ENCODE data around the gene PINLYP.

GRCh38 chr19:43552616-43553015 lies 23.0 kb upstream of the PINLYP start:
- TF ChIP-seq, protein P1, sequence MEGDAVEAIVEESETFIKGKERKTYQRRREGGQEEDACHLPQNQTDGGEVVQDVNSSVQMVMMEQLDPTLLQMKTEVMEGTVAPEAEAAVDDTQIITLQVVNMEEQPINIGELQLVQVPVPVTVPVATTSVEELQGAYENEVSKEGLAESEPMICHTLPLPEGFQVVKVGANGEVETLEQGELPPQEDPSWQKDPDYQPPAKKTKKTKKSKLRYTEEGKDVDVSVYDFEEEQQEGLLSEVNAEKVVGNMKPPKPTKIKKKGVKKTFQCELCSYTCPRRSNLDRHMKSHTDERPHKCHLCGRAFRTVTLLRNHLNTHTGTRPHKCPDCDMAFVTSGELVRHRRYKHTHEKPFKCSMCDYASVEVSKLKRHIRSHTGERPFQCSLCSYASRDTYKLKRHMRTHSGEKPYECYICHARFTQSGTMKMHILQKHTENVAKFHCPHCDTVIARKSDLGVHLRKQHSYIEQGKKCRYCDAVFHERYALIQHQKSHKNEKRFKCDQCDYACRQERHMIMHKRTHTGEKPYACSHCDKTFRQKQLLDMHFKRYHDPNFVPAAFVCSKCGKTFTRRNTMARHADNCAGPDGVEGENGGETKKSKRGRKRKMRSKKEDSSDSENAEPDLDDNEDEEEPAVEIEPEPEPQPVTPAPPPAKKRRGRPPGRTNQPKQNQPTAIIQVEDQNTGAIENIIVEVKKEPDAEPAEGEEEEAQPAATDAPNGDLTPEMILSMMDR (IDR thresholded peaks at IDR 0.05) = no peak
- no peak for TF ChIP-seq POLR2A (IDR thresholded peaks at IDR 0.05)

All from transverse colon (tissue), 3 donors.